Mucosa of rectum (tissue), 2 donors: ENCODE results near the gene SEMA3E.
"Not testable (repeated sequence)": the region's sequence is repeated elsewhere in the genome, so short reads cannot be mapped to it uniquely, and the experiment has no call there.

Experiments used
- H3K27ac ChIP-seq, 2 donors: one replicate each; pipeline ENCODE4 v1.7.0; 2013; ENCODE audit warnings: inconsistent platforms in 2 of 2, low read depth in 2 of 2, low read length in 2 of 2
- H3K27me3 ChIP-seq, 2 donors: one replicate each; pipeline ENCODE4 v1.7.0; 2013; ENCODE audit warnings: low read length in 2 of 2; ENCODE audit not compliant: control insufficient read depth in 2 of 2, insufficient read depth in 2 of 2
- H3K36me3 ChIP-seq, 2 donors: one replicate each; pipeline ENCODE4 v1.7.0; 2013; ENCODE audit warnings: low read length in 2 of 2; ENCODE audit not compliant: control insufficient read depth in 2 of 2, insufficient read depth in 2 of 2
- H3K4me1 ChIP-seq, 2 donors: one replicate each; pipeline ENCODE4 v1.7.0; 2013; ENCODE audit warnings: low read length in 2 of 2, mild to moderate bottlenecking in 1 of 2; ENCODE audit not compliant: control insufficient read depth in 2 of 2, insufficient read depth in 2 of 2
- H3K4me3 ChIP-seq, 2 donors: one replicate each; pipeline ENCODE4 v1.7.0; 2013; ENCODE audit warnings: low read length in 2 of 2
- H3K9ac ChIP-seq, 2 donors: one replicate each; pipeline ENCODE4 v1.7.0; 2013; ENCODE audit warnings: low read length in 2 of 2, low read depth in 1 of 2, mild to moderate bottlenecking in 1 of 2
- H3K9me3 ChIP-seq, 2 donors: one replicate each; pipeline ENCODE4 v1.7.0; 2013; ENCODE audit warnings: low read length in 2 of 2; ENCODE audit not compliant: control insufficient read depth in 2 of 2
- donor health status: healthy.
- donor health status: Normal muscosa, but diverticular disease.

SEMA3E gene

DNA sequence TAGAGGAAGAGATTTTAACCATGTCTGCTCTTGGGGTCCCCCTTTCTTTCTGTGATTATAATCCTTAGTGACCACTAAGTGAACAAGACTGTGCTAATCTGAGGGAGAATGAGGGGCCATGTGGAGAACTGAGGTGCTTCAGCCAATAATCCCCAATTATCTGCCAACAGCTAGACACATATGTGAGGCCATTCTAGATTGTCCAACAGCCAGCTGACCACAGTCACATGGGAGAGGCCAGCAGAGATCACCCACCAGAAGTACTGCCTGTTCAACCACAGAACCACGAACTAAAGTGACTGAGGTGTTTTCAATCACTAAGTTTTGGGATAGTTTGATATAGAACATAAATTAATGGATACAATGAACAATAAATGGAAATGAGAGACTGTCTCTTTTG lies 74.3 kb downstream of the SEMA3E start:
- Histone ChIP-seq H3K4me3 (no peak overlapping the region), H3K4me1 (no peaks in the 10 kb centered on the region), H3K27me3 (no peaks in the 10 kb centered on the region), H3K27ac (no peak overlapping the region), H3K36me3 (no peaks in the 10 kb centered on the region), H3K9me3 (no peaks in the 10 kb centered on the region), H3K9ac (no peak overlapping the region)

DNA sequence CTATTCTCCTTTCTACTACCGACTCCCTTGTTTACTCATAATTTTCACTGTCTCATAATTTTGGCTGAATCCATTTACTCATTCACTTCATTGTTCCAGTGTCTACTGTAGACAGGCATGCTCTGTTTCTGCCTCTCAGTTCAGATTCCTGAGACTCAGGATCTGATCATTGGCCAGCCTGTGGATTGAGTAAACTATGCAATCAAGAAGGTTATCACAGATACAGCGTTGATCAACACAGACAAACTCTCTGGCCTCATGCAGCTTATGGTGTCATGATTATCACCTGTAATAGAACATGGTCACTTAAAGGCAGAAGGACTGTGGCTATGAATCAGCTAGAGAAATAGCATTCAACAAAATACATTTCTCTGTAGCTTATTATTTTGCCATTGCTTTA lies 86.0 kb downstream of the SEMA3E start:
- H3K27ac ChIP-seq = no peak overlapping the region
- no peaks in the 10 kb centered on the region for H3K36me3 ChIP-seq
- no peak overlapping the region for H3K9ac ChIP-seq
- no peaks in the 10 kb centered on the region for H3K4me1 ChIP-seq
- no peaks in the 10 kb centered on the region for H3K27me3 ChIP-seq
- no peak overlapping the region for H3K4me3 ChIP-seq
- no peaks in the 10 kb centered on the region for H3K9me3 ChIP-seq

DNA sequence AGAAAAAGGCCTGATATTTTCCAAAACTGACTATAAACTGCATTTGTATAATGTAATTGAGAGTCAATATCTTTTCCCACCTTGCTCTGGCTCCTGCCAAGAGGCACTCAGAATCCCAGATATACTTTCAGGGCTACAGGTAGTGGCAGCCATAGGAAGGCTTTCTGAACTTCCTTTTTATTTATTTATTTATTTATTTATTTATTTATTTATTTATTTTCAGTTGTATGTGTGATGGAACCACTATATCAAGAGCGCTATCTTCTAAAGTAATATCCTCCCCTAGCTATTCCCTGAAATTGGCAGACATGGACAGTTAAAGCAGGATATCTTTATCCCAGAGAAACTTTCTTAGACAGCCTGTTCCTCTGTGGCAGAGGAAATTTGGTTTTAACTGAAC lies 86.7 kb downstream of the SEMA3E start:
- Histone ChIP-seq H3K4me1 (no peaks in the 10 kb centered on the region), H3K9ac (no peak overlapping the region), H3K4me3 (no peak overlapping the region), H3K27ac (no peak overlapping the region), H3K9me3 (no peaks in the 10 kb centered on the region), H3K27me3 (no peaks in the 10 kb centered on the region), H3K36me3 (no peaks in the 10 kb centered on the region)

DNA sequence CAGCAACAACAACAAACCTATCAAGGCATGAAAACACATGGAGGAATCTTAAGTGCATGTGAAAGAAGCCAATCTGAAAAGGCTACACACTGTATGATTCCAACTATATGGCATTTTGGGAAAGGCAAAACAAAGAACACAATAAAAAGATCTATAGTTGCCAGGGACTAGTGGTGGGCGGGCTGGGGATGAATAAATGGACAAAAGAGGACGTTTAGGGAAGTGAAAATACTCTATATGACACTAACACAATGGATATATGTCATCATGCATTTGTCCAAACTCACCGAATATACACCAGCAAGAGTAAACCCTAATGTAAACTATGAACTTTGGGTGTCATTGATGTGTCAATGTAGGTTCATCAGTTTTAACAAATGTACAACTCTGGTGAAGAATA lies 89.1 kb downstream of the SEMA3E start:
- no peak overlapping the region for H3K27ac ChIP-seq
- no peak overlapping the region for H3K4me3 ChIP-seq
- no peaks in the 10 kb centered on the region for H3K9me3 ChIP-seq
- no peaks in the 10 kb centered on the region for H3K4me1 ChIP-seq
- H3K36me3 ChIP-seq = no peaks in the 10 kb centered on the region
- no peaks in the 10 kb centered on the region for H3K27me3 ChIP-seq
- no peak overlapping the region for H3K9ac ChIP-seq

DNA sequence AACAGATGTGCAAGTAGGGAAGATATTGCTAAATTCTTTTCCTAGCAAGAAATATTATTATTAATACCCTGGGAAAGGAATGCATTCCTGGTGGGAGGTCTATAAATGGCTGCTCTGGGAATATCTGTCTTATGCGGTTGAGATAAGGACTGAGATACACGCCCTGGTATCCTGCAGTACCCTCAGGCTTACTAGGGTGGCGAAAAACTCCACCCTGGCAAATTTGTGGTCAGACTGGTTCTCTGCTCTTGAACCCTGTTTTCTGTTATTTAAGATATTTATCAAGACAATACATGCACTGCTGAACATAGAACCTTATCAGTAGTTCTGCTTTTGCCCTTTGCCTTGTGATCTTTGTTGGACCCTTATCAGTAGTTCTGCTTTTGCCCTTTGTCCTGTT lies 96.4 kb downstream of the SEMA3E start:
- H3K27me3 ChIP-seq, H3K4me1 ChIP-seq, H3K36me3 ChIP-seq, H3K4me3 ChIP-seq, H3K9ac ChIP-seq, H3K9me3 ChIP-seq, H3K27ac ChIP-seq: not testable (repeated sequence)

DNA sequence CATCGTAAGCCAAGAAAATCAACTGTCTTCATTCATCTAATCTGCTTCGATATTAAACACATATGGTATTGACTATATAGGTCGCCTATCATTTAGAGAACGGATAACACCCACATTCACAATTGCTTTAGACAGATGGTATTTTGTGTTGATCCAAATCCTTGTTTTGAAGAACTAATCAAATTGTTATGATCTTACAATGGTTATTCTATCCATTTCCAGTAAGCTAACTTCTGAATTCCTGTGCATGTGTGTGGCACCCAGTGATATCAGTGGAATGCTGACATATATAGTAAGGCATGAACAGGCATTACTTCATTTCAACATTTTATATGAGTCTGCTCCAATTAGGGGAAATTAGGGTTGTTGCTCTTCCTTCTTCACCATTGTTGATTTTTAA lies 98.8 kb downstream of the SEMA3E start:
- no peak overlapping the region for H3K27ac ChIP-seq
- no peaks in the 10 kb centered on the region for H3K9me3 ChIP-seq
- no peaks in the 10 kb centered on the region for H3K27me3 ChIP-seq
- no peaks in the 10 kb centered on the region for H3K36me3 ChIP-seq
- no peak overlapping the region for H3K9ac ChIP-seq
- no peaks in the 10 kb centered on the region for H3K4me1 ChIP-seq
- no peak overlapping the region for H3K4me3 ChIP-seq

DNA sequence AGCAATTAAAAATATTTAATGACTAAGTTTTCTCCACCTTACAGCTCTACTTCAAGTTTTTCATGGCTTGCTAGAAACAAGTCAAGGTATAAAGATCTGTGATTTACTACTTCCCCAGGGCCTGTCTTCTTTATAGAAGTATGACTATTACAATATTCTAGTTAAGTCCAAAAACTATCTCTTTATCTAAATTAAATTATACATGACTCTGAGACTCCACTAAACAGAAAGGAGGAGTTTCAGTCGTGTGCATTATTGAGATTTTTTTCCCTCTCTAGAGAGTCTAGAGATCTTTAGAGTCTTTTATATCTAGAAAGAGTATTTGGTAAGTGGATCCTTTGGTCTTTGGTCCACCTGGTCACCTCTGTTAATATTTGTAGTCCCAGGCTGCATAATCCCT lies 100.7 kb downstream of the SEMA3E start:
- no peaks in the 10 kb centered on the region for H3K36me3 ChIP-seq
- no peak overlapping the region for H3K4me3 ChIP-seq
- no peak overlapping the region for H3K9ac ChIP-seq
- no peak overlapping the region for H3K27ac ChIP-seq
- H3K27me3 ChIP-seq = no peaks in the 10 kb centered on the region
- H3K9me3 ChIP-seq = no peaks in the 10 kb centered on the region
- no peaks in the 10 kb centered on the region for H3K4me1 ChIP-seq

DNA sequence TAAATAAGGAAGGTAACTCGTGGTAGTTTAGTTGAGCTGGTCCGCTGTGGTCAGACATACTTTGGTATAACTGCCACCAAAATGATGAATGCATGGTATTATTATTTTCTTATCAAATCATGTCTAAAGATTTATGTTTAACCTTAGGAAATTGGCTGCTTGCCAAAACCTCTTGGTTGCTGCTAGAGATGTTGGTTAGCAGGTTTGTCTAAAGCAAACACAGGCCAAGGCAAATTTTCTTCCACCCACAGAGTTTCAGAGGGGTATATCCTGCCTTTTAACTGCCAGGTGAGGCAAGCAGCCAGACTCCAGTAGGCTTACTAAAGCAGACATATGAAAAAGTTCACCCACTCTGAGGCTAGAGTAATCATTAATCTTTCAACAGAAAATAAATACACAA lies 101.4 kb downstream of the SEMA3E start:
- Histone ChIP-seq H3K4me3 (no peak overlapping the region), H3K4me1 (no peaks in the 10 kb centered on the region), H3K9me3 (no peaks in the 10 kb centered on the region), H3K27ac (no peak overlapping the region), H3K27me3 (no peaks in the 10 kb centered on the region), H3K36me3 (no peaks in the 10 kb centered on the region), H3K9ac (no peak overlapping the region)

DNA sequence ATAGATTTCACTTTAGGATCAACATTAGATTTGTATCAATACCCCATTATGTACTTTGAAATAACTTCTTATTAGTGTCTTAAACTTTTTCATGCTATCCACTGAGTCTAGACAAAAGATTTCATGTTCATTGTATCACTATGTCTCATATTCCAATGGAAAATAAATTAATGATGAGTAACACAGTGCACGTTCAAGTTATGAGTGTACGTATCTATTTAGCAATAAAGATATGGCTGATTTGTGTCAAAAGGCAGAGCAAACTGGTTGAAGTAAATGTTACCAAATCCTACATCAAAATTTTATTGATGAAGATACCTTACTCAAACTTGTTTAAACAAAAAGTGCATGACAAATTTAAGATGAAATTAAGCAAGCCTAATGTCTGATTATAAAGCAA lies 102.4 kb downstream of the SEMA3E start:
- H3K27ac ChIP-seq = no peak overlapping the region
- H3K4me3 ChIP-seq = no peak overlapping the region
- no peaks in the 10 kb centered on the region for H3K4me1 ChIP-seq
- no peaks in the 10 kb centered on the region for H3K27me3 ChIP-seq
- no peak overlapping the region for H3K9ac ChIP-seq
- H3K9me3 ChIP-seq = no peaks in the 10 kb centered on the region
- H3K36me3 ChIP-seq = no peaks in the 10 kb centered on the region

DNA sequence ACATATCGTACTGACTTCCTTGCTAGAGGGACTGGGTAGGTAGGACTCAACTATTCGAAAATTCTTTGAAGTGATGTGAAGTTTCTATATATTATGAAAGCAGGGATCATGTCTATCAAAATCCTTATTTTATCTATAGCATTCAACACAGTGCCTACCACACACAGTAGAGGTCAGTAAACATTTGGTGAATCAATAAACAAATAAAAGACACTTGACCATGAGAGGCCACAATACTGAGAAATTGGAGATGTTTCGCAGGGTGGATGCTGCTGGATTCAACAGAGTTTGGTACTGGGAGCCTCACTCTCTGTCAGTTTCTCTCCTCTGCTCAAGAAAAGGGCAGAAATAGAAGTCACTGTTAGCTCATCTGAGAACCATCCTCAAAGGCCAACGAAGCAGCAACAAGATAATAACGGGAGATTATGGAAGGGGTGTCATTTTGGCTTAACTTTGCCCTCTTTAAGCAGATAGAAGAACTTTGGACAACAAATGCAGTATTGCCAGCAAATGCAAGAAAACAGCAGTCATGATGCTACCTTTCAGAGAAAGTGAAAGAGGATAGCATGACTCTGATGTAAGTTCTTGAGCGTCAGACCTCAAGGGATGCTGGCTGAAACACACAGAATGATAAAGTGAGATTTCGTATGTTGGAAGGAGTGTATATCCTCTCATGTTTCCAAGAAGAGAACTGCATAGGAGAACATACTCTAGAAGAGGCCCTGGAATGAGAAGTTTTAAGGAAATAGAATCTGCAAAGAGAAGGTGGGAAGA lies 107.6 kb downstream of the SEMA3E start:
- H3K36me3 ChIP-seq = no peaks in the 10 kb centered on the region
- no peak overlapping the region for H3K4me3 ChIP-seq
- no peak overlapping the region for H3K9ac ChIP-seq
- no peaks in the 10 kb centered on the region for H3K9me3 ChIP-seq
- H3K4me1 ChIP-seq = no peaks in the 10 kb centered on the region
- no peaks in the 10 kb centered on the region for H3K27me3 ChIP-seq
- H3K27ac ChIP-seq = no peak overlapping the region

DNA sequence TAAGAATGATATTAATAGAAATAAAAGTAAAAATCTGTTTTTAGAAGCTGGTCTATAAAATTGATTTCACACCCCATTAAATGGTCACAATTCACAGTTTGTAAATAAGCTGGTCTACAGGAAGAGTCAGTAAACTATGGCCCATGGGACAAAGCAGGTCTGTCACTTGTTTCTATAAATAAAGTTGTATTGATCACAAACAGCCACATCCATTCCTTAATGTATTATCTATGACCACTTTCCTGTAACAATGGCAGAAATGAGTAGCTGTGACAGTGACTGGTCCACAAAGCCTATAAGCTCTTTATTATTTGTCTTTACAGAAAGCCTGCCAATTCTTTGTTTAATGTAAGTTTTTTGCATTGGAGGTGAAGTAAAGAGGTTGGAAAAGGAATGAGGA lies 114.5 kb downstream of the SEMA3E start:
- no peak overlapping the region for H3K4me3 ChIP-seq
- H3K36me3 ChIP-seq = no peaks in the 10 kb centered on the region
- no peaks in the 10 kb centered on the region for H3K9me3 ChIP-seq
- H3K27me3 ChIP-seq = no peaks in the 10 kb centered on the region
- no peaks in the 10 kb centered on the region for H3K4me1 ChIP-seq
- H3K27ac ChIP-seq = no peak overlapping the region
- H3K9ac ChIP-seq = no peak overlapping the region
